Measurements from ENCODE around the gene PAPPA2. TPM values are rescaled to one million over a fixed set of nuclear protein-coding genes. Genes with fewer than 3 reads are reported as not detected.

PAPPA2 gene
- total RNA-seq, 2 donors from 2014 or later: 1.3 TPM; not detected in 1

- no peaks in the 10 kb centered on the region for H3K36me3 ChIP-seq (ENCODE audit: control insufficient read depth, insufficient read depth, low read length)
- no peak overlapping the region for H3K4me3 ChIP-seq (ENCODE audit: low read length)
- no peak for TF ChIP-seq CTCF (conservative IDR thresholded peaks at IDR 0.05)
- H3K4me3 Mint-ChIP-seq: no peak overlapping the region
- no peak overlapping the region for H3K9ac ChIP-seq (ENCODE audit: extremely low read depth, low read length, poor library complexity, severe bottlenecking)
- H3K27me3 Mint-ChIP-seq (ENCODE audit: insufficient read depth): peaks cover 82% of the 10 kb centered on the region
- no peaks in the 10 kb centered on the region for H3K9me3 Mint-ChIP-seq
- 96% methylated on average over 1 of the region's 2 CpGs; no CpG with 5 or more reads in 1 of the 2 experiments for WGBS, 2 experiments (ENCODE audit: insufficient coverage in 1 of 2, insufficient read length in 1 of 2)
- DNase-seq: no peak
- peaks cover 15% of the 10 kb centered on the region for H3K4me1 Mint-ChIP-seq
- no peaks in the 10 kb centered on the region for H3K9me3 ChIP-seq (ENCODE audit: control insufficient read depth, low read length)
- no peak overlapping the region for H3K27ac Mint-ChIP-seq
- peaks cover 5% of the 10 kb centered on the region for H3K4me1 ChIP-seq (ENCODE audit: control insufficient read depth, insufficient read depth, low read length)
- H3K27ac ChIP-seq (ENCODE audit: low read depth, low read length): no peak overlapping the region
- peaks cover 81% of the 10 kb centered on the region for H3K27me3 ChIP-seq (ENCODE audit: control insufficient read depth, insufficient read depth, low read length, poor library complexity, severe bottlenecking)
- no peaks in the 10 kb centered on the region for H3K36me3 Mint-ChIP-seq (ENCODE audit: low read depth)
Observed at GRCh38 chr1:176574756-176575155, 111.8 kb downstream of the PAPPA2 start.

GRCh38 chr1:176575991-176576390 lies 113.0 kb downstream of the PAPPA2 start:
- 69 to 100% methylated on average over 1 of the region's 1 CpG for WGBS, 2 experiments (ENCODE audit: insufficient coverage in 1 of 2, insufficient read length in 1 of 2)
- TF ChIP-seq CTCF (conservative IDR thresholded peaks at IDR 0.05): no peak
- H3K4me3 Mint-ChIP-seq: no peak overlapping the region

DNA sequence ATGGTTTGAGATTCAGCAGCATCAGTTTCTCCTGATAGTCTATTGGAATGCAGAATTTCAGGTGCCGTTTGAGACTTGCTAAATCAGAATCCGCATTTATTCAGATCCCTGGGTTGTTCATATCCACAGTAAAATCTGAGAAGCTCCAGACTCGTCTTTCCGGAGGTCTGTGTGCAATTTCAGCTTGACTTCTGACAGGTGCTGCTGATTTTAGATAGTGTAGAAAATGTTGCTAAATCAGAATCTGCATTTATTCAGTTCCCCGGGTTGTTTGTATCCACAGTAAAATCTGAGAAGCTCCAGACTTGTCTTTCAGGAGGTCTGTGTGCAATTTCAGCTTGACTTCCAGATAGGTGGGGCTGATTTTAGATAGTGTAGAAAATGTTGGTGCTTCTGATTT lies 113.7 kb downstream of the PAPPA2 start:
- H3K4me3 Mint-ChIP-seq: no peak overlapping the region
- Histone ChIP-seq H3K4me3 (ENCODE audit: low read length) (no peak overlapping the region), H3K4me1 (ENCODE audit: control insufficient read depth, insufficient read depth, low read length) (peaks cover 5% of the 10 kb centered on the region), H3K36me3 (ENCODE audit: control insufficient read depth, insufficient read depth, low read length) (no peaks in the 10 kb centered on the region), H3K27ac (ENCODE audit: low read depth, low read length) (no peak overlapping the region), H3K9ac (ENCODE audit: extremely low read depth, low read length, poor library complexity, severe bottlenecking) (no peak overlapping the region), H3K27me3 (ENCODE audit: control insufficient read depth, insufficient read depth, low read length, poor library complexity, severe bottlenecking) (peaks cover 80% of the 10 kb centered on the region), H3K9me3 (ENCODE audit: control insufficient read depth, low read length) (no peaks in the 10 kb centered on the region)
- no peak overlapping the region for H3K27ac Mint-ChIP-seq
- H3K9me3 Mint-ChIP-seq: no peaks in the 10 kb centered on the region
- H3K36me3 Mint-ChIP-seq (ENCODE audit: low read depth): no peaks in the 10 kb centered on the region
- TF ChIP-seq CTCF (conservative IDR thresholded peaks at IDR 0.05): no peak
- WGBS, 2 experiments (ENCODE audit: insufficient coverage in 1 of 2, insufficient read length in 1 of 2): 89% methylated on average over 5 of the region's 5 CpGs; no CpG with 5 or more reads in 1 of the 2 experiments
- H3K27me3 Mint-ChIP-seq (ENCODE audit: insufficient read depth): peaks cover 82% of the 10 kb centered on the region
- peaks cover 15% of the 10 kb centered on the region for H3K4me1 Mint-ChIP-seq
- DNase-seq: no peak

More at GRCh38 chr1:176575991-176576390, 113.0 kb downstream of the PAPPA2 start:
- no peak overlapping the region for H3K27ac Mint-ChIP-seq
- no peaks in the 10 kb centered on the region for H3K9me3 Mint-ChIP-seq
- peaks cover 15% of the 10 kb centered on the region for H3K4me1 Mint-ChIP-seq
- no peak overlapping the region for H3K4me3 ChIP-seq (ENCODE audit: low read length)
- H3K27me3 ChIP-seq (ENCODE audit: control insufficient read depth, insufficient read depth, low read length, poor library complexity, severe bottlenecking): peaks cover 82% of the 10 kb centered on the region
- no peaks in the 10 kb centered on the region for H3K36me3 Mint-ChIP-seq (ENCODE audit: low read depth)
- no peaks in the 10 kb centered on the region for H3K36me3 ChIP-seq (ENCODE audit: control insufficient read depth, insufficient read depth, low read length)
- no peak overlapping the region for H3K9ac ChIP-seq (ENCODE audit: extremely low read depth, low read length, poor library complexity, severe bottlenecking)
- H3K27me3 Mint-ChIP-seq (ENCODE audit: insufficient read depth): peaks cover 84% of the 10 kb centered on the region
- no peak overlapping the region for H3K27ac ChIP-seq (ENCODE audit: low read depth, low read length)
- H3K9me3 ChIP-seq (ENCODE audit: control insufficient read depth, low read length): no peaks in the 10 kb centered on the region
- peaks cover 5% of the 10 kb centered on the region for H3K4me1 ChIP-seq (ENCODE audit: control insufficient read depth, insufficient read depth, low read length)
- no peak for DNase-seq

Measured in endodermal cell (in vitro differentiated cells).